GM23338 (cell line): Measurements from ENCODE around the gene CXCR5. TPM values are rescaled to one million over a fixed set of nuclear protein-coding genes. Genes with fewer than 3 reads are reported as not detected.

Source experiments
- ATAC-seq: fragments of 200-7000 bp; cut with Tn5 transposase; 3 replicates; pipeline ENCODE4 v1.9.1; 2020
- DNase-seq: peaks from one replicate; pipeline ENCODE4 v3.0.0-alpha.2; 2015; ENCODE audit warnings: low spot score
- H2AFZ ChIP-seq: fragments of 200-600 bp; sonication (generic); 2 replicates; pipeline ENCODE4 v1.8.0; 2016; ENCODE audit warnings: antibody characterized with exemption, mild to moderate bottlenecking, moderate library complexity
- H3F3A ChIP-seq: fragments of 200-600 bp; sonication (generic); replicated peaks from 2 replicates; pipeline ENCODE4 v1.8.0; 2017; ENCODE audit warnings: antibody characterized with exemption, mixed run types, low read depth
- H3K27ac ChIP-seq: fragments of 200-600 bp; sonication (generic); 2 replicates; pipeline ENCODE4 v1.6.1; 2016; ENCODE audit warnings: low read depth
- H3K27me3 ChIP-seq: fragments of 200-600 bp; sonication (generic); 2 replicates; pipeline ENCODE4 v1.8.0; 2016; ENCODE audit warnings: mild to moderate bottlenecking, mixed run types, moderate library complexity; ENCODE audit not compliant: insufficient read depth
- H3K36me3 ChIP-seq: fragments of 200-600 bp; sonication (generic); 2 replicates; pipeline ENCODE4 v1.8.0; 2016; ENCODE audit warnings: mild to moderate bottlenecking; ENCODE audit not compliant: insufficient read depth
- H3K4me1 ChIP-seq: fragments of 200-600 bp; sonication (generic); 2 replicates; pipeline ENCODE4 v1.8.0; 2016; ENCODE audit warnings: mild to moderate bottlenecking, moderate library complexity; ENCODE audit not compliant: insufficient read depth
- H3K4me2 ChIP-seq: fragments of 200-600 bp; sonication (generic); 2 replicates; pipeline ENCODE4 v1.7.1; 2017; ENCODE audit warnings: mixed run types
- H3K4me3 ChIP-seq: fragments of 200-600 bp; sonication (generic); 2 replicates; pipeline ENCODE4 v1.6.1; 2016; ENCODE audit warnings: mixed run types
- H3K79me2 ChIP-seq: fragments of 200-600 bp; sonication (generic); replicated peaks from 2 replicates; pipeline ENCODE4 v1.8.0; 2017; ENCODE audit warnings: mild to moderate bottlenecking; ENCODE audit not compliant: insufficient read depth
- H3K9me2 ChIP-seq: fragments of 200-600 bp; sonication (generic); 2 replicates; pipeline ENCODE4 v1.8.0; 2017; ENCODE audit not compliant: insufficient read depth
- H4K20me1 ChIP-seq: fragments of 200-600 bp; sonication (generic); replicated peaks from 2 replicates; pipeline ENCODE4 v1.8.0; 2017; ENCODE audit warnings: mild to moderate bottlenecking; ENCODE audit not compliant: insufficient read depth
- H3K27ac Mint-ChIP-seq: 2 replicates; pipeline ENCODE4 v1.8.0; 2020; ENCODE audit warnings: inconsistent platforms, mild to moderate bottlenecking, moderate library complexity, mixed read lengths
- H3K27me3 Mint-ChIP-seq: 3 replicates; pipeline ENCODE4 v1.8.0; 2022; ENCODE audit warnings: low read depth, mild to moderate bottlenecking, moderate library complexity, mixed read lengths, inconsistent platforms; ENCODE audit not compliant: insufficient read depth, poor library complexity
- H3K36me3 Mint-ChIP-seq: 3 replicates; pipeline ENCODE4 v1.8.0; 2021; ENCODE audit warnings: low read depth, mild to moderate bottlenecking, inconsistent platforms, moderate library complexity, mixed read lengths
- H3K4me1 Mint-ChIP-seq: 3 replicates; pipeline ENCODE4 v1.8.0; 2020; ENCODE audit warnings: mild to moderate bottlenecking, inconsistent platforms, mixed read lengths
- H3K4me3 Mint-ChIP-seq: 3 replicates; pipeline ENCODE4 v1.8.0; 2021; ENCODE audit warnings: moderate library complexity, mild to moderate bottlenecking, inconsistent platforms, mixed read lengths
- H3K9me3 Mint-ChIP-seq: 3 replicates; pipeline ENCODE4 v1.8.0; 2020; ENCODE audit warnings: moderate library complexity, mild to moderate bottlenecking, inconsistent platforms, mixed read lengths
- CREB1 ChIP-seq: fragments of 250-450 bp; sonication (Bioruptor Pico); IDR thresholded peaks from 2 replicates; pipeline ENCODE4 v1.5.0; 2020; ENCODE audit warnings: low read depth, mild to moderate bottlenecking, moderate library complexity
- EZH2 ChIP-seq: fragments of 200-600 bp; sonication (generic); IDR thresholded peaks from one replicate; pipeline ENCODE4 v1.8.0; 2017; ENCODE audit warnings: antibody characterized with exemption, mild to moderate bottlenecking, low read depth; ENCODE audit not compliant: unreplicated experiment
- JUNB ChIP-seq: IDR thresholded peaks from one replicate; pipeline ENCODE4 v1.6.1; 2016; ENCODE audit warnings: antibody characterized with exemption; ENCODE audit not compliant: unreplicated experiment
- polyA plus RNA-seq: library from polyadenylated mRNA; unstranded; fragments of >200 nt; fragmentation: Nextera tagmentation; extraction: Ambion mirVana; gene quantifications from 2 replicates; pipeline ENCODE4 v1.2.1, GENCODE V29; 2016
- total RNA-seq: library from RNA; depleted of rRNA; stranded (reverse); fragments of >200 nt; shearing (Covaris generic); gene quantifications from 2 replicates; pipeline ENCODE4 v1.2.3, GENCODE V29; 2014
- TF ChIP-seq, protein P1 (sequence below): fragments of 250-450 bp; sonication (Bioruptor Pico); IDR thresholded peaks from 2 replicates; pipeline ENCODE4 v1.5.0; 2020; ENCODE audit warnings: mild to moderate bottlenecking, moderate library complexity
- TF ChIP-seq, protein P2 (sequence below), 2 experiments: fragments of 200-600 bp in 1 of 2; sonication (generic) in 1 of 2; conservative IDR thresholded peaks; 2 replicates each; pipeline versions ENCODE4 v1.5.1 to v1.6.1; 2016 to 2017; ENCODE audit warnings: antibody characterized with exemption in 2 of 2, low read depth in 2 of 2, mild to moderate bottlenecking in 2 of 2, moderate library complexity in 1 of 2
- TF ChIP-seq, protein P3 (sequence below): IDR thresholded peaks from 2 replicates; pipeline ENCODE4 v1.6.1; 2016; ENCODE audit warnings: antibody characterized with exemption

The CXCR5 gene
- total and polyA plus RNA-seq, 2 experiments from 2014 or later, result 0.18 TPM; not detected in 1

DNA sequence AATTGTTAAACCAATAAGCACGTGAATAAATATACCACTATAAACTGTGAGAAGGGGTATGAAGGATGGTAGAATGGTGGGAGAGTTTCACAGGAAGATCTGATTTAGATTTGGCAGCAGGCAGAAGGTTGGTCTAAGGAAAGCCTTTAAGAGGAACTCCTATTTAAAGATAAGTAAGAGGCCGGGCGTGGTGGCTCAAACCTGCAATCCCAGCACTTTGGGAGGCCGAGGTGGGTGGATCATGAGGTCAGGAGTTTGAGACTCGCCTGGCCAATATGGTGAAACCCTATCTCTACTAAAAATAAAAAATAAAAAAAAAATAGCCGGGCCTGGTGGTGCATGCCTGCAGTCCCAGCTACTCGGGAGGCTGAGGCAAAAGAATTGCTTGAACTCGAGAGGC, 45.8 kb upstream of the CXCR5 start (continued):
- TF ChIP-seq, protein P1, sequence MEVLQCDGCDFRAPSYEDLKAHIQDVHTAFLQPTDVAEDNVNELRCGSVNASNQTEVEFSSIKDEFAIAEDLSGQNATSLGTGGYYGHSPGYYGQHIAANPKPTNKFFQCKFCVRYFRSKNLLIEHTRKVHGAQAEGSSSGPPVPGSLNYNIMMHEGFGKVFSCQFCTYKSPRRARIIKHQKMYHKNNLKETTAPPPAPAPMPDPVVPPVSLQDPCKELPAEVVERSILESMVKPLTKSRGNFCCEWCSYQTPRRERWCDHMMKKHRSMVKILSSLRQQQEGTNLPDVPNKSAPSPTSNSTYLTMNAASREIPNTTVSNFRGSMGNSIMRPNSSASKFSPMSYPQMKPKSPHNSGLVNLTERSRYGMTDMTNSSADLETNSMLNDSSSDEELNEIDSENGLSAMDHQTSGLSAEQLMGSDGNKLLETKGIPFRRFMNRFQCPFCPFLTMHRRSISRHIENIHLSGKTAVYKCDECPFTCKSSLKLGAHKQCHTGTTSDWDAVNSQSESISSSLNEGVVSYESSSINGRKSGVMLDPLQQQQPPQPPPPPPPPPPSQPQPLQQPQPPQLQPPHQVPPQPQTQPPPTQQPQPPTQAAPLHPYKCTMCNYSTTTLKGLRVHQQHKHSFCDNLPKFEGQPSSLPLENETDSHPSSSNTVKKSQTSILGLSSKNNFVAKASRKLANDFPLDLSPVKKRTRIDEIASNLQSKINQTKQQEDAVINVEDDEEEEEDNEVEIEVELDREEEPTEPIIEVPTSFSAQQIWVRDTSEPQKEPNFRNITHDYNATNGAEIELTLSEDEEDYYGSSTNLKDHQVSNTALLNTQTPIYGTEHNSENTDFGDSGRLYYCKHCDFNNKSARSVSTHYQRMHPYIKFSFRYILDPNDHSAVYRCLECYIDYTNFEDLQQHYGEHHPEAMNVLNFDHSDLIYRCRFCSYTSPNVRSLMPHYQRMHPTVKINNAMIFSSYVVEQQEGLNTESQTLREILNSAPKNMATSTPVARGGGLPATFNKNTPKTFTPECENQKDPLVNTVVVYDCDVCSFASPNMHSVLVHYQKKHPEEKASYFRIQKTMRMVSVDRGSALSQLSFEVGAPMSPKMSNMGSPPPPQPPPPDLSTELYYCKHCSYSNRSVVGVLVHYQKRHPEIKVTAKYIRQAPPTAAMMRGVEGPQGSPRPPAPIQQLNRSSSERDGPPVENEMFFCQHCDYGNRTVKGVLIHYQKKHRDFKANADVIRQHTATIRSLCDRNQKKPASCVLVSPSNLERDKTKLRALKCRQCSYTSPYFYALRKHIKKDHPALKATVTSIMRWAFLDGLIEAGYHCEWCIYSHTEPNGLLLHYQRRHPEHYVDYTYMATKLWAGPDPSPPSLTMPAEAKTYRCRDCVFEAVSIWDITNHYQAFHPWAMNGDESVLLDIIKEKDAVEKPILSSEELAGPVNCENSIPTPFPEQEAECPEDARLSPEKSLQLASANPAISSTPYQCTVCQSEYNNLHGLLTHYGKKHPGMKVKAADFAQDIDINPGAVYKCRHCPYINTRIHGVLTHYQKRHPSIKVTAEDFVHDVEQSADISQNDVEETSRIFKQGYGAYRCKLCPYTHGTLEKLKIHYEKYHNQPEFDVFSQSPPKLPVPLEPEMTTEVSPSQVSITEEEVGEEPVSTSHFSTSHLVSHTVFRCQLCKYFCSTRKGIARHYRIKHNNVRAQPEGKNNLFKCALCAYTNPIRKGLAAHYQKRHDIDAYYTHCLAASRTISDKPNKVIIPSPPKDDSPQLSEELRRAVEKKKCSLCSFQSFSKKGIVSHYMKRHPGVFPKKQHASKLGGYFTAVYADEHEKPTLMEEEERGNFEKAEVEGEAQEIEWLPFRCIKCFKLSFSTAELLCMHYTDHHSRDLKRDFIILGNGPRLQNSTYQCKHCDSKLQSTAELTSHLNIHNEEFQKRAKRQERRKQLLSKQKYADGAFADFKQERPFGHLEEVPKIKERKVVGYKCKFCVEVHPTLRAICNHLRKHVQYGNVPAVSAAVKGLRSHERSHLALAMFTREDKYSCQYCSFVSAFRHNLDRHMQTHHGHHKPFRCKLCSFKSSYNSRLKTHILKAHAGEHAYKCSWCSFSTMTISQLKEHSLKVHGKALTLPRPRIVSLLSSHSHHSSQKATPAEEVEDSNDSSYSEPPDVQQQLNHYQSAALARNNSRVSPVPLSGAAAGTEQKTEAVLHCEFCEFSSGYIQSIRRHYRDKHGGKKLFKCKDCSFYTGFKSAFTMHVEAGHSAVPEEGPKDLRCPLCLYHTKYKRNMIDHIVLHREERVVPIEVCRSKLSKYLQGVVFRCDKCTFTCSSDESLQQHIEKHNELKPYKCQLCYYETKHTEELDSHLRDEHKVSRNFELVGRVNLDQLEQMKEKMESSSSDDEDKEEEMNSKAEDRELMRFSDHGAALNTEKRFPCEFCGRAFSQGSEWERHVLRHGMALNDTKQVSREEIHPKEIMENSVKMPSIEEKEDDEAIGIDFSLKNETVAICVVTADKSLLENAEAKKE (CRISPR knock-in tag), result no peak
- TF ChIP-seq, protein P2, sequence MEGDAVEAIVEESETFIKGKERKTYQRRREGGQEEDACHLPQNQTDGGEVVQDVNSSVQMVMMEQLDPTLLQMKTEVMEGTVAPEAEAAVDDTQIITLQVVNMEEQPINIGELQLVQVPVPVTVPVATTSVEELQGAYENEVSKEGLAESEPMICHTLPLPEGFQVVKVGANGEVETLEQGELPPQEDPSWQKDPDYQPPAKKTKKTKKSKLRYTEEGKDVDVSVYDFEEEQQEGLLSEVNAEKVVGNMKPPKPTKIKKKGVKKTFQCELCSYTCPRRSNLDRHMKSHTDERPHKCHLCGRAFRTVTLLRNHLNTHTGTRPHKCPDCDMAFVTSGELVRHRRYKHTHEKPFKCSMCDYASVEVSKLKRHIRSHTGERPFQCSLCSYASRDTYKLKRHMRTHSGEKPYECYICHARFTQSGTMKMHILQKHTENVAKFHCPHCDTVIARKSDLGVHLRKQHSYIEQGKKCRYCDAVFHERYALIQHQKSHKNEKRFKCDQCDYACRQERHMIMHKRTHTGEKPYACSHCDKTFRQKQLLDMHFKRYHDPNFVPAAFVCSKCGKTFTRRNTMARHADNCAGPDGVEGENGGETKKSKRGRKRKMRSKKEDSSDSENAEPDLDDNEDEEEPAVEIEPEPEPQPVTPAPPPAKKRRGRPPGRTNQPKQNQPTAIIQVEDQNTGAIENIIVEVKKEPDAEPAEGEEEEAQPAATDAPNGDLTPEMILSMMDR (conservative IDR thresholded peaks at IDR 0.05; ENCODE audit: low read depth in 2 of 2), result no peak

DNA sequence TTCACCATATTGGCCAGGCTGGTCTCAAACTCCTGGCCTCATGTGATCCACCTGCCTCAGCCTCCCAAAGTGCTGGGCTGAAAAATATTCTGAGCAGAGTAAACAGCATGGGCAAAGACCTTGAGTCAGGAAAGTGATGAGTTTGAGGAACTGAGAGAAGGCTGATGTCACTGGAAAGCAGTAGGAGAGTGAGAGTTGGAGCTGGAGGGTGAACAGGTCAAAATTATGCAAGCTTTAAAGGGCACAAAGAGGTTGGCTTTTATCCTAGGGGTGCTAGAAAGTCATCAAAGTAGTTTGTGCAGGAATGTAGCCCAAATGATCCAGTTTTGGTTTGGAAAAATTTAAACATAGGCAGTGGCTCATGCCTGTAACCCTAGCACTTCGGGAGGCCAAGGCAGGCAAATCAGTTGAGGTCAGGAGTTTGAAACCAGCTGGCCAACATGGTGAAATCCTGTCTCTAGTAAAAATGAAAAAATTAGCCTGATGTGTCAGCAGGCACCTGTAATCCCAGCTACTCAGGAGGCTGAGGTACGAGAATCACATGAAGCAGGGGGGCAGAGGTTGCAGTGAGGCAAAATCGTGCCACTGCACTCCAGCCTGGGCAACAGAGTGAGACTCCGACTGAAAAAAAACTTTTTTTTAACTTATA, 44.7 kb upstream of the CXCR5 start:
- Mint-ChIP-seq H3K4me1 (no peaks in the 10 kb centered on the region), H3K27ac (no peak overlapping the region), H3K27me3 (peaks cover 9% of the 10 kb centered on the region), H3K4me3 (no peak overlapping the region), H3K36me3 (no peaks in the 10 kb centered on the region; the same call in 2 of the 3 replicates), H3K9me3 (no peaks in the 10 kb centered on the region)
- no peak for ATAC-seq
- DNase-seq, result no peak
- Histone ChIP-seq H4K20me1 (no peaks in the 10 kb centered on the region), H3K9me2 (no peaks in the 10 kb centered on the region), H3K4me2 (no peak overlapping the region), H3K4me1 (no peaks in the 10 kb centered on the region), H3K4me3 (no peak overlapping the region), H3F3A (no peaks in the 10 kb centered on the region), H3K27me3 (no peaks in the 10 kb centered on the region), H3K79me2 (no peaks in the 10 kb centered on the region), H3K36me3 (no peaks in the 10 kb centered on the region), H3K27ac (no peak overlapping the region), H2AFZ (no peak overlapping the region)
- TF ChIP-seq CREB1 (CRISPR knock-in tag) (no peak), JUNB (no peak), EZH2 (no peak)
- TF ChIP-seq, protein P3, sequence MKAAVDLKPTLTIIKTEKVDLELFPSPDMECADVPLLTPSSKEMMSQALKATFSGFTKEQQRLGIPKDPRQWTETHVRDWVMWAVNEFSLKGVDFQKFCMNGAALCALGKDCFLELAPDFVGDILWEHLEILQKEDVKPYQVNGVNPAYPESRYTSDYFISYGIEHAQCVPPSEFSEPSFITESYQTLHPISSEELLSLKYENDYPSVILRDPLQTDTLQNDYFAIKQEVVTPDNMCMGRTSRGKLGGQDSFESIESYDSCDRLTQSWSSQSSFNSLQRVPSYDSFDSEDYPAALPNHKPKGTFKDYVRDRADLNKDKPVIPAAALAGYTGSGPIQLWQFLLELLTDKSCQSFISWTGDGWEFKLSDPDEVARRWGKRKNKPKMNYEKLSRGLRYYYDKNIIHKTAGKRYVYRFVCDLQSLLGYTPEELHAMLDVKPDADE, result no peak
